HEK293T (cell line): ENCODE results near the gene HELZ.

Experiments
- ARNT ChIP-seq: fragments of 450-650 bp; IDR thresholded peaks from 2 replicates; pipeline ENCODE4 v1.6.1; 2017; ENCODE audit warnings: mild to moderate bottlenecking
- BHLHE40 ChIP-seq: fragments of 450-650 bp; IDR thresholded peaks from 2 replicates; pipeline ENCODE4 v1.6.1; 2016; ENCODE audit warnings: mild to moderate bottlenecking, moderate library complexity, borderline replicate concordance
- CTBP1 ChIP-seq: fragments of 450-650 bp; IDR thresholded peaks from 2 replicates; pipeline ENCODE4 v1.6.1; 2016; ENCODE audit warnings: borderline replicate concordance
- ELF4 ChIP-seq: fragments of 450-650 bp; IDR thresholded peaks from 2 replicates; pipeline ENCODE4 v1.6.1; 2017; ENCODE audit warnings: antibody characterized with exemption
- FOXA1 ChIP-seq: fragments of 450-650 bp; IDR thresholded peaks from 2 replicates; pipeline ENCODE4 v1.6.1; 2016; ENCODE audit warnings: mild to moderate bottlenecking
- FOXM1 ChIP-seq: fragments of 450-650 bp; IDR thresholded peaks from 2 replicates; pipeline ENCODE4 v1.6.1; 2017; ENCODE audit warnings: mild to moderate bottlenecking, borderline replicate concordance
- LEF1 ChIP-seq: fragments of 450-650 bp; IDR thresholded peaks from 2 replicates; pipeline ENCODE4 v1.6.1; 2017; ENCODE audit warnings: mild to moderate bottlenecking, borderline replicate concordance
- PKNOX1 ChIP-seq: fragments of 450-650 bp; IDR thresholded peaks from 2 replicates; pipeline ENCODE4 v1.6.1; 2016
- SP1 ChIP-seq: fragments of 450-650 bp; IDR thresholded peaks from 2 replicates; pipeline ENCODE4 v1.6.1; 2017
- SUZ12 ChIP-seq: fragments of 450-650 bp; IDR thresholded peaks from 2 replicates; pipeline ENCODE4 v1.6.1; 2016; ENCODE audit warnings: mild to moderate bottlenecking
- TARDBP ChIP-seq: fragments of 450-650 bp; IDR thresholded peaks from 2 replicates; pipeline ENCODE4 v1.6.1; 2016
- ZNF384 ChIP-seq: fragments of 450-650 bp; IDR thresholded peaks from 2 replicates; pipeline ENCODE4 v1.6.1; 2016

- TF ChIP-seq FOXM1 (no peak), SP1 (no peak), SUZ12 (no peak), BHLHE40 (no peak), ZNF384 (no peak), FOXA1 (no peak), LEF1 (no peak), ELF4 (no peak), PKNOX1 (no peak), CTBP1 (no peak), TARDBP (no peak), ARNT (no peak)
Measured at GRCh38 chr17:67145183-67145805, 99.7 kb downstream of the HELZ start.
